Measurements from ENCODE around the gene GRIP2.

GRIP2 gene

DNA sequence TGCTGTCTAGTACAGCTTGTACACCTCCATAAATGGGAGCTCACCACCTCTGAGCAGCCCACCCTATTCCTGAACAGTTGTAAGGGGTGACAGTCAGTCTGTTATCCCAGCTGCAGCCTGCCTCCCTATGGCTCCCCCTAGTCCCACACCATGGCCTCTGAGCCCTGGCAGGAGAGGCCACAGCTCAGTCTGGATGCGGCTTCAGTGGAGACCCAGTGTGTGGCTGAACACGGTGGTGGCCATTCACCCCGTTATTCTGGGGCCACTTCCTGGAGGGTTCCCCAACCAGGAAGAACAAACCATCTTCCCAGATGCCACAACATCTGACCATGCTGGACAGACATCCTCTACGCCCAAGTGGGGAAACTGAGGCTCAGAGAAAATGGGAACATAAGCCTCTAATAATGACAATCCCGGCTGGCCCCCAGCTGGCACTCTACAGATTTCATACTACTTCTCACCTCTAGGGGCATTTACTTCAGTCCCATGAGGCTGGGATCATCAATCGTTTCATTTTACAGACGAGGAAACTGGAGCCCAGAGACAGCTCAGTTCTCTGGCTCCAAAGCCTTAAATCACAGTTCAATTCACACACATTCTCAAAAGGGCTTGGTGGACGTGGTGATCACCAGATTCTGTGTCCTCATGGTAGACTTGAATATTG is 9.2 kb upstream of the GRIP2 start:
- TF ChIP-seq, protein P1, sequence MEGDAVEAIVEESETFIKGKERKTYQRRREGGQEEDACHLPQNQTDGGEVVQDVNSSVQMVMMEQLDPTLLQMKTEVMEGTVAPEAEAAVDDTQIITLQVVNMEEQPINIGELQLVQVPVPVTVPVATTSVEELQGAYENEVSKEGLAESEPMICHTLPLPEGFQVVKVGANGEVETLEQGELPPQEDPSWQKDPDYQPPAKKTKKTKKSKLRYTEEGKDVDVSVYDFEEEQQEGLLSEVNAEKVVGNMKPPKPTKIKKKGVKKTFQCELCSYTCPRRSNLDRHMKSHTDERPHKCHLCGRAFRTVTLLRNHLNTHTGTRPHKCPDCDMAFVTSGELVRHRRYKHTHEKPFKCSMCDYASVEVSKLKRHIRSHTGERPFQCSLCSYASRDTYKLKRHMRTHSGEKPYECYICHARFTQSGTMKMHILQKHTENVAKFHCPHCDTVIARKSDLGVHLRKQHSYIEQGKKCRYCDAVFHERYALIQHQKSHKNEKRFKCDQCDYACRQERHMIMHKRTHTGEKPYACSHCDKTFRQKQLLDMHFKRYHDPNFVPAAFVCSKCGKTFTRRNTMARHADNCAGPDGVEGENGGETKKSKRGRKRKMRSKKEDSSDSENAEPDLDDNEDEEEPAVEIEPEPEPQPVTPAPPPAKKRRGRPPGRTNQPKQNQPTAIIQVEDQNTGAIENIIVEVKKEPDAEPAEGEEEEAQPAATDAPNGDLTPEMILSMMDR (IDR thresholded peaks at IDR 0.05; ENCODE audit: control insufficient read depth, insufficient read depth, low read depth, low read length, missing control alignments): peak; percentile 45
- no peak for DNase-seq (ENCODE audit: low read depth)

DNA sequence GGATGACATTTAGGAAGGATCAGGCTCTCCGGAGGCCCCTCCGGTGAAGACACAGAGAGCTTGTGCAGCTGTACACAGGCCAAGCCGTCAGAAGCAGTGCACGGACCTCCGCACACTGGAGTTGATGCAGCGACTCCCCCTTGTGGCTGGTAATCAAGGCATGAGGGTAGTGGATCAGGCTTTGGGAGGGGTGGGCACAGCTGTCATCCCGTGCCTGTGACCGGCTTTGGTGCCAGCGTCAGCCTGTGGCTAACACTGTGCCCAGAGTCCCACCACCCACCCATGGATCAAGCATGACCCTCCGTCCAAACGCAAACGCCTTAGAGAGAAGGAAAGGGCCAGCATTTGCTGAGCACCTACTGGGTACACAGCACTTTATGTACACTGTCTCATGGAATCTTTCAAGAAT is 8.2 kb upstream of the GRIP2 start:
- DNase-seq (ENCODE audit: low read depth): no peak
- TF ChIP-seq, protein P1 (IDR thresholded peaks at IDR 0.05; ENCODE audit: control insufficient read depth, insufficient read depth, low read depth, low read length, missing control alignments): peak; percentile 82
- H3K4me3 ChIP-seq (ENCODE audit: control insufficient read depth, low read depth, low read length): no peak overlapping the region

More for the DNA sequence above, 9.2 kb upstream of the GRIP2 start:
- H3K4me3 ChIP-seq (ENCODE audit: control insufficient read depth, low read depth, low read length): no peak overlapping the region

DNA sequence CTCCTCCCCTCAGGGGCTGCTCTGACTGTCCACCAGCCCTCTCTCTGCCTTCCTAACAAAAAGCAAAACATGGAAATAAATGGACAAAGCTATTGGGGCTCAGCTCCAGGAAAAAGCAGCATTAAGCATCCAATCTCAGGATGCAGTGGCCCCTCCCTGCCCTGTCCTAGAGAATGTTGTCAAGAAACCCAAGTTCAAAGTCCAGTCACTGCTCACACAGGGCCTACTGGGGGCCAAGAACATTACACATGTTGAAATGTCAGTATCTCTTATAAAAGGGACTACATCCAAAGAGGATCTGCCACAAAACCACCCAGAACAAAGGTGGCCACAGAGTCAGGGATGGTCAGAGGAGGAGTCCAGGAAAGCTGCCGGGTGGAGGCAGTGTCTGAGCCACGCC is 7.6 kb upstream of the GRIP2 start:
- DNase-seq (ENCODE audit: low read depth): no peak
- no peak overlapping the region for H3K4me3 ChIP-seq (ENCODE audit: control insufficient read depth, low read depth, low read length)
- TF ChIP-seq, protein P1 (IDR thresholded peaks at IDR 0.05; ENCODE audit: control insufficient read depth, insufficient read depth, low read depth, low read length, missing control alignments): no peak

DNA sequence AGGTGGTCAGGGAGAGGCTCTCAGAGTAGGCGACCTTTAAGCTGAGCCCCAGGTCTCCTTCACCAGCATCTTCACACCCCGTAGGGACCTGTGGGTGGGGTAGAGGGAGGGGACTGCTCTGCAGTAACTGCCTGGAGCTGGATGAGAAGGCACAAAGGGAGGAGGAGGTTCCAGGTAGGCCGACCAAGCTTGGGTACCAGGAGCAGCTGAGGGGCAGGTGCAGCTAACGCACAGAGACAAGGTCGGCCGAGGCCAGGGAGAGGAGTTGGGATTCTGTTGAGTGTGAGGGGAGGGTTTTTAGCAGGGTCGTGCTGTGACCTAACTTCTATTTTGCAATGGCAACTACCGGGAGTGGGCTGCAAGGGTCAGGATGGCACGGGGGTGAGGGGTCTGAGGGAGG is 5.9 kb upstream of the GRIP2 start:
- DNase-seq (ENCODE audit: low read depth): no peak
- no peak overlapping the region for H3K4me3 ChIP-seq (ENCODE audit: control insufficient read depth, low read depth, low read length)
- TF ChIP-seq, protein P1 (IDR thresholded peaks at IDR 0.05; ENCODE audit: control insufficient read depth, insufficient read depth, low read depth, low read length, missing control alignments): no peak

DNA sequence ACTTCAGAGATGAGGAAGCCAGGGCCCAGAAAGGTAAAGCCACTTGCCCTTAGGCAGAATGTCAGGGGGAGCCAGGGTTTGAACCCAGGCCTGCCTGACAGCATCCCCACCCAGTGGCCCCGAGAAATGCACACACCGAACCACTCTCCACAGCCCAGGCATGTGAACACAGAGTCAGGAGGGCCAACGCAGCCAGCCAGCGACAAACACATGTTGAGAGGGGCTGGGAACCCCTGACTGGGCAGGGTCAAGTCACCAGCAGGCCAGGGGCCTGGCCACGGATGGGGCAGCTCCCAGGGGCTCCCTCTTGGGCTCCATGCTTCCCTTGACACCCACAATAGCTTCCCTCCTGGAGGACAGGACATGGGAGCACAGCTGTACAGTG is 5.1 kb upstream of the GRIP2 start:
- no peak for DNase-seq (ENCODE audit: low read depth)
- TF ChIP-seq, protein P1 (IDR thresholded peaks at IDR 0.05; ENCODE audit: control insufficient read depth, insufficient read depth, low read depth, low read length, missing control alignments): no peak

DNA sequence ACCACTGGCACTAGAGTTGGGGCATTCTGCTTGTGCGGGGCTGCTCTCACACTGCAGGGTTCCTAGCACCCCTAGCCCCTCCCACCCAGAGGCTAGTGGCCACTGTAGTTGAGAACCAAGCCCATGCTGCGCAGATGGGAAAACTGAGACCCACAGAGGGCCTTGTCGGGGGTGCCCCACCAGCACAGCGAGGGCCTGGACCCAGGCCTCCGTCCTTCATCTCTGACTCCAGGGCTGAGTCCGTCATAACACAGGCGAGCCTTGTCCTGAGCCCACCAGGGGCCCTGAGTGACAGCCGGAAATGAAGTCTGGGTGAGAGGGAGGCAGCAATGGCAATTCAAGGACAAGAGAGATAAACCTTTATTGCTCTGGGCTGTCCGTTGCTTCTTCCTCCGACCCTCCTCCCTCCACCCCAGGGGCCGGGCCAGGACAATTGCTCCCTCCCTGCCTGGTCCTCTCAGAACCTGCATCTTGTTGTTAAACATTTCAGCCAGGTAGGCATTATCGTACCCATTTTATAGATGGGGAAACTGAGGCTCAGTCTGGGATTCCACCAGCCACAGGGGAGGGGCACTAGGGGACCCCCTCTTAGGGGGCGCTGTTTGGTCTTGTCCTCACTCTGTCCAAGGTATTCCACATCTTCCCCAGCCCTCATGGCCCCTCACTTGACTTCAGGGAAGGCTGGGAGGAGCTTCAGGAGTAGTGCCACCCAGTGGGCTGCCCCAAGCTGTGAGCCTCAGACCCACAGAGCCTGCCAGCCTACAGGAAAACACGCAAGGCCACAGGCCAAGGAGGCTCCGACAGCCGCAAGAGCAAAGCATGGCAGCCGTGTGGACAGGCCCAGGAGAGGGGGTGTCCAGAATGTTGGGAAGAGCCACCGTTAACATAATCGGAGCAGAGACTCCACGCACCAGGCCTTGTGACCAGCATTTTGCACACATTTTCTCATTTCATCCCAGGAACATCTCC is 4.4 kb upstream of the GRIP2 start:
- TF ChIP-seq, protein P1 (IDR thresholded peaks at IDR 0.05; ENCODE audit: control insufficient read depth, insufficient read depth, low read depth, low read length, missing control alignments): no peak
- H3K4me3 ChIP-seq (ENCODE audit: control insufficient read depth, low read depth, low read length): no peak overlapping the region
- DNase-seq (ENCODE audit: low read depth): no peak

More for the DNA sequence above, 5.1 kb upstream of the GRIP2 start:
- H3K4me3 ChIP-seq (ENCODE audit: control insufficient read depth, low read depth, low read length): no peak overlapping the region

Data from AG09309 (cell line).